GM12892 (cell line): ENCODE results near the gene DPH7.

Experiments
- POLR2A ChIP-seq: IDR thresholded peaks from 2 replicates; pipeline ENCODE4 v1.6.1; 2011; ENCODE audit warnings: low read depth, low read length, control low read depth
- POLR2AphosphoS5 ChIP-seq: IDR thresholded peaks from 2 replicates; pipeline ENCODE4 v1.6.1; 2011; ENCODE audit warnings: low read depth, low read length, control low read depth

- TF ChIP-seq POLR2AphosphoS5 (no peak), POLR2A (no peak)
Observed at GRCh38 chr9:137586854-137587253, 8.1 kb upstream of the DPH7 start.
